BE2C (cell line): ENCODE results near the gene PPP2R5B.
A peak's percentile ranks its signal among the peaks of the same experiment; 100 is the strongest.

ENCODE experiments used
- DNase-seq: peaks from one replicate; pipeline ENCODE4 v3.0.0-alpha.2; 2020
- H3K27me3 ChIP-seq: fragments of 250-450 bp; sonication (Bioruptor Pico); 2 replicates; pipeline ENCODE4 v1.5.1; 2020; ENCODE audit warnings: mild to moderate bottlenecking
- H3K36me3 ChIP-seq: fragments of 250-450 bp; sonication (Bioruptor Pico); 2 replicates; pipeline ENCODE4 v1.5.1; 2020; ENCODE audit warnings: mild to moderate bottlenecking
- H3K4me1 ChIP-seq: fragments of 250-450 bp; sonication (Bioruptor Pico); 2 replicates; pipeline ENCODE4 v1.5.1; 2020
- H3K4me3 ChIP-seq: 2 replicates; pipeline ENCODE4 v1.5.1; 2011; ENCODE audit warnings: low read depth, low read length
- H3K9me3 ChIP-seq: fragments of 250-450 bp; sonication (Bioruptor Pico); 2 replicates; pipeline ENCODE4 v1.5.1; 2020
- CTCF ChIP-seq: IDR thresholded peaks from 2 replicates; pipeline ENCODE4 v1.5.1; 2012; ENCODE audit warnings: mild to moderate bottlenecking, low read depth, low read length

Gene PPP2R5B

GRCh38 chr11:64916775-64917662 lies 7.5 kb upstream of the PPP2R5B start, which contains the start of gene ATG2A:
Gene ATG2A, minus strand, starts transcription at chr11:64917209. Its CDS starts 74 bp downstream, at chr11:64917135.
- H3K27me3 ChIP-seq = no peaks in the 10 kb centered on the region
- DNase-seq = peak; percentile 95
- no peak for TF ChIP-seq CTCF
- no peaks in the 10 kb centered on the region for H3K36me3 ChIP-seq
- H3K4me3 ChIP-seq = peak within 1 kb of the TSS; percentile 66
- no peaks in the 10 kb centered on the region for H3K4me1 ChIP-seq
- no peaks in the 10 kb centered on the region for H3K9me3 ChIP-seq

- DNase-seq = no peak
- no peak for TF ChIP-seq CTCF
- Histone ChIP-seq H3K36me3 (no peaks in the 10 kb centered on the region), H3K9me3 (no peaks in the 10 kb centered on the region), H3K4me3 (peak overlapping the region; percentile 66), H3K4me1 (no peaks in the 10 kb centered on the region), H3K27me3 (no peaks in the 10 kb centered on the region)
Observed at GRCh38 chr11:64917663-64917995, 6.9 kb upstream of the PPP2R5B start.

DNA sequence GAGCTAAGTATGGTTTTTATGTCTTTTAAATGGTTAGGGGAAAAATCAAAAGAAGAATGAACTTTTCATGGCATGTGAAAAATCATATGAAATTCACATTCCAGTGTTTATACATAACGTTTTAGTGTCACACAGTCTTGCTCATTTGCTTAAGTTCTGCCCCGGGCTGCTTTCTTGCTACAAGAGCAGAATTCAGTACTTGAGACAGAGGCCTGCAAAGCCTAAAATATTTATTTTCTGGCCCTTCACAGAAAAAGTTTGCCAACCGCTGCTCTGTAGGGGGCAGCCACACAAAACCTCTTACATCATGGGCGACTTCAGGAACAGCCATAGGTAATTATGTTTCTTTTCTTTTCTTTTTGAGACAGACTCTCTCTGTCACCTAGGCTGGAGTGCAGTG lies 6.5 kb upstream of the PPP2R5B start:
- Histone ChIP-seq H3K36me3 (no peaks in the 10 kb centered on the region), H3K4me1 (no peaks in the 10 kb centered on the region), H3K9me3 (no peaks in the 10 kb centered on the region), H3K4me3 (peak overlapping the region; percentile 66), H3K27me3 (no peaks in the 10 kb centered on the region)
- TF ChIP-seq CTCF = peak; percentile 20; the same call in 1 of the 2 replicates
- DNase-seq = no peak

DNA sequence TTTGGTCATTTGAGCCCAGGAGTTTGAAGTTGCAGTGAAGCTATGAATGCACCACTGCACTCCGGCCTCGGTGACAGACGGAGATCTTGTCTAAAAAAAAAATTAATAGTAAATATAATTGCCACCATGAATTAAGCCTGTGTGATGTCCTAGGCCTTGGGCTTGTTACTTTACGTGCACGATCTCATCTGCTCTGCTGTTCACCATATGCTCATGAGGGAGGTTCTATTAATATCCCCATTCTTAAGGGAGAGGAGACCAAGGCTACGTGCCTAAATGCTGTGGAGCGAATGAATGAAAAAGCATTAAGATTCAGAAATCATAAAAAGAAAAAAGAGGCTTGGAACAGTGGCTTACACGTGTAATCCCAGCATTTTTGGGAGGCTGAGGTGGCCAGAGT lies 4.9 kb upstream of the PPP2R5B start:
- Histone ChIP-seq H3K36me3 (no peaks in the 10 kb centered on the region), H3K4me1 (no peaks in the 10 kb centered on the region), H3K27me3 (no peaks in the 10 kb centered on the region)

DNA sequence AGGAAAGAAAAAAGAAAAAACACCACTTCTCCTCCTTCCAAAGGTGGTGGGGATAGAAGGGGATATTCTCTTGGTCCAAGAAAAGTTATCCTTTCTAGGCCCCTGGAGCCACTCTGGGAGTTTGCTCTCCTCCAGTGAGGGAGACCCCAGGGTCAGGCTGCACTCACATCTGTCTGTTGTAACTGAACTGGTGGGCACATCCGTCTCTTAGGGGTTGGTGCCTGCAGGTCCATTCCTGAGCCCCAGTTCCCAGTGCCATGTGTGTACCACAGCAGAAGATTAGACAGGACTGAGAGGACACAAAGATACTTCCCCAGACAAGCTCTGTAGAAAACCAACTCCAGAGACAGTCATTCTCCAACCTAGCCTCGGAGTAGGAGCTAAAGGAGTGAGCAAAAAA lies 4.4 kb upstream of the PPP2R5B start:
- Histone ChIP-seq H3K4me3 (no peak overlapping the region), H3K36me3 (no peaks in the 10 kb centered on the region), H3K4me1 (no peaks in the 10 kb centered on the region), H3K9me3 (no peaks in the 10 kb centered on the region), H3K27me3 (no peaks in the 10 kb centered on the region)
- DNase-seq = no peak
- no peak for TF ChIP-seq CTCF

More for the DNA sequence above, 4.9 kb upstream of the PPP2R5B start:
- Histone ChIP-seq H3K4me3 (no peak overlapping the region), H3K9me3 (no peaks in the 10 kb centered on the region)
- DNase-seq = no peak
- no peak for TF ChIP-seq CTCF

- no peaks in the 10 kb centered on the region for H3K9me3 ChIP-seq
- no peaks in the 10 kb centered on the region for H3K36me3 ChIP-seq
- no peaks in the 10 kb centered on the region for H3K4me1 ChIP-seq
- TF ChIP-seq CTCF = no peak
- H3K4me3 ChIP-seq = no peak overlapping the region
- H3K27me3 ChIP-seq = no peaks in the 10 kb centered on the region
- no peak for DNase-seq
Observed at GRCh38 chr11:64921384-64921783, 3.1 kb upstream of the PPP2R5B start.
